ENCODE data around the gene ARHGAP22.
"Not testable (repeated sequence)": the region's sequence is repeated elsewhere in the genome, so short reads cannot be mapped to it uniquely, and the experiment has no call there.

The ARHGAP22 gene

GRCh38 chr10:48604991-48605508 lies at the start of gene ARHGAP22:
TSS of gene ARHGAP22 (minus strand) at chr10:48605073. CDS start at chr10:48604796, 277 bp downstream.
- in situ Hi-C loops (cut with HindIII; ENCODE audit: low sequenced_read_pairs), result loop anchor here (5.0 kb wide), 1 partner anchor 58 kb away; no protein-coding TSS in a partner anchor

- in situ Hi-C loops (cut with HindIII; ENCODE audit: low sequenced_read_pairs), result no loop called here
These were observed 49.2 kb upstream of the ARHGAP22 start for GRCh38 chr10:48653944-48654698.

- in situ Hi-C loops (cut with HindIII; ENCODE audit: low sequenced_read_pairs), result no loop called here
These were observed 48.5 kb upstream of the ARHGAP22 start for GRCh38 chr10:48653347-48653746.

GRCh38 chr10:48652344-48652743 lies 47.5 kb upstream of the ARHGAP22 start:
- in situ Hi-C loops (cut with HindIII; ENCODE audit: low sequenced_read_pairs), result no loop called here

GRCh38 chr10:48651839-48652238 lies 47.0 kb upstream of the ARHGAP22 start:
- in situ Hi-C loops (cut with HindIII; ENCODE audit: low sequenced_read_pairs), result no loop called here

- in situ Hi-C loops (cut with HindIII; ENCODE audit: low sequenced_read_pairs), result no loop called here
These were observed 46.4 kb upstream of the ARHGAP22 start for GRCh38 chr10:48651293-48651692.

- in situ Hi-C loops (cut with HindIII; ENCODE audit: low sequenced_read_pairs), result loop anchor here (5.0 kb wide), 1 partner anchor 87 kb away; no protein-coding TSS in a partner anchor
These were observed 44.6 kb upstream of the ARHGAP22 start for GRCh38 chr10:48649349-48649944.

- in situ Hi-C loops (cut with HindIII; ENCODE audit: low sequenced_read_pairs), result loop anchor here (5.0 kb wide), 1 partner anchor 86 kb away; no protein-coding TSS in a partner anchor
These were observed 43.5 kb upstream of the ARHGAP22 start for GRCh38 chr10:48648172-48648942.

- in situ Hi-C loops (cut with HindIII; ENCODE audit: low sequenced_read_pairs), result loop anchor here (5.0 kb wide), 1 partner anchor 85 kb away; no protein-coding TSS in a partner anchor
These were observed 42.2 kb upstream of the ARHGAP22 start for GRCh38 chr10:48647073-48647472.

- in situ Hi-C loops (cut with HindIII; ENCODE audit: low sequenced_read_pairs), result loop anchor here (5.0 kb wide), 1 partner anchor 83 kb away; no protein-coding TSS in a partner anchor
These were observed 40.7 kb upstream of the ARHGAP22 start for GRCh38 chr10:48645600-48645999.

GRCh38 chr10:48641099-48641690 lies 36.3 kb upstream of the ARHGAP22 start:
- in situ Hi-C loops (cut with HindIII; ENCODE audit: low sequenced_read_pairs), result not testable (repeated sequence)

- in situ Hi-C loops (cut with HindIII; ENCODE audit: low sequenced_read_pairs), result no loop called here
These were observed 35.5 kb upstream of the ARHGAP22 start for GRCh38 chr10:48640326-48640725.

- in situ Hi-C loops (cut with HindIII; ENCODE audit: low sequenced_read_pairs), result no loop called here
These were observed 34.8 kb upstream of the ARHGAP22 start for GRCh38 chr10:48639632-48640031.

- in situ Hi-C loops (cut with HindIII; ENCODE audit: low sequenced_read_pairs), result no loop called here
These were observed 34.1 kb upstream of the ARHGAP22 start for GRCh38 chr10:48638739-48639527.

- in situ Hi-C loops (cut with HindIII; ENCODE audit: low sequenced_read_pairs), result no loop called here
These were observed 33.3 kb upstream of the ARHGAP22 start for GRCh38 chr10:48638158-48638557.

- in situ Hi-C loops (cut with HindIII; ENCODE audit: low sequenced_read_pairs), result no loop called here
These were observed 32.0 kb upstream of the ARHGAP22 start for GRCh38 chr10:48636901-48637300.

GRCh38 chr10:48636231-48636630 lies 31.4 kb upstream of the ARHGAP22 start:
- in situ Hi-C loops (cut with HindIII; ENCODE audit: low sequenced_read_pairs), result no loop called here

GRCh38 chr10:48634984-48635557 lies 30.2 kb upstream of the ARHGAP22 start:
- in situ Hi-C loops (cut with HindIII; ENCODE audit: low sequenced_read_pairs), result no loop called here

- in situ Hi-C loops (cut with HindIII; ENCODE audit: low sequenced_read_pairs), result no loop called here
These were observed 29.5 kb upstream of the ARHGAP22 start for GRCh38 chr10:48634198-48634983.

Measured in endothelial cell of hepatic sinusoid (primary cell).